Measurements from ENCODE around the gene MINAR2.

Gene MINAR2

DNA sequence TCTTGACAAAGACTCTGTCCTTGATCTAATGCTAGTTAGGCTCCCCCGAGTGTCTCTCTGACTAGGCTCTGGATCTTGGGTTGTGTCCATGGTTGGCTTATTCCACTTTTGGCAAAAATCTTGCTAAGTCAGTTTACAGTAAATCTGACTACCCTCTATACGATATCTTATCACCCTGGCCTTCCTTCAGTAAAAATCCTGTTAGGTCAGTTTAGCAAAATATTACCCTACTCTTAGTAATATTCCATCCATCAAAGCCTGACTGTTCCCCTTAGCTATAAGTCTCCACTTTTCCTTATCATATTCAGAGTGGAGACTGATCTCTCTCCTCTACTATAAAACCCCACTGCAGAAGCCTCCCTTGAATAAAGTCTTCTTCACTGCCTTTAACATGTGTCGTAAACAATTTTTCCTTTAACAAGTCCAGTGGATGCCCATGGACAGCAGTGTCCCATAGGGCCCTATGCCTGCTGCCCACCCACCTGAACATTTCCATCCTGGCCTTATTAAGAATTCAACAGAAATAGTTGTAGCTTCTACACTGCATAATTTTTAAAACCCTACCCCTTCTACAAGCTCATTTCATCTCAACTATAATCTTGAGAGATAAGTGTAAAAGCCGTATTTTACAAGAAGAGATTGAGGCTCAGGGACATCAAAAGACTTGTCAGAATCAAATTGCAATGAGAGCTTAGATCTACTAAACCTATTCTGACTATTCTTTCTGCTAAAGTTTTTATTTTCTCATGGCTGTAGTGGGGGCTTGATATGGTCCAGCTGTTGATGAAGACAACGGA, 22.3 kb downstream of the MINAR2 start:
- CTCF ChIA-PET = interaction anchor here (0.8 to 7.1 kb wide), 22 partner anchors 9 to 1342 kb away, joined by 3 to 118 read pairs (median 6); no protein-coding TSS in a partner anchor

DNA sequence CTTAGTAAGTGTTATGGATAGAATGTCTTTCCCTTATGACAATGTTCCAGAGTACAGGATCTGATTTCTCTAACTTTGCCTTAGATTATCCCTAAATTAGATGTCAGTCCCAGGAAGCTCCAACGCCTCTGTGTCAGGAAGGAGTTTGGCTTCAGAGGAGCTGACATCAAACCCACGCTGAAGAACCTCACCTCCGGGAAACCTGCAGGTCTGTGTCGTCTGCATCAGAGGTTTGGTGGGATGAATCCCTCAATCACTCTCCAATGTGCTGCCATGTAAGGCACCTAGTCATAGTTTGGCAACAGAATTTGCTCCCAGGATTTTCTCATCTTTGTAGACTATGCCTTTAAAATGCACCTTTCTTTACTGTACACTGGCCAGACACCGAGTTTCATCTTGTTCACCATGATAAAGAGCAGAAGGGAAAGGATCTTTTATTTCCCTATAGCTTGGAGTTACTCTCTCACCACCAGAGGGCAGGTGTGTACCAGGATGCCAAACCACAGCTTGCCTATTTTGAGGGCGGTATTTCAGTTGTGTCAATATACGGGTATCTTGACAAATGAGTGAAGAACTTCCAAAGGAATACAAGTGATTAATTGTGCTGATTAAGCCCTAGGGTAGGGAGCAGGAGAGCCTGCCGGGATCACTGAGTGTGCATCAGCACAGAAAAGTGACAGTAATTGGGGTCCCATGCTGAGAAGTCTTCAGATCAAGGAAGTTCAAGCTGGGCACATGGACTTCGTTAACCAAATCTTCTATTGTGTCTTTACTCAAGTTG, 23.4 kb downstream of the MINAR2 start:
- ChIA-PET POLR2A (no interaction called here), CTCF (interaction anchor here (0.8 to 7.1 kb wide), 30 partner anchors 9 to 1557 kb away, joined by 3 to 118 read pairs (median 6); partner anchors contain the start of gene MINAR2)
- TF ChIP-seq, protein P1, sequence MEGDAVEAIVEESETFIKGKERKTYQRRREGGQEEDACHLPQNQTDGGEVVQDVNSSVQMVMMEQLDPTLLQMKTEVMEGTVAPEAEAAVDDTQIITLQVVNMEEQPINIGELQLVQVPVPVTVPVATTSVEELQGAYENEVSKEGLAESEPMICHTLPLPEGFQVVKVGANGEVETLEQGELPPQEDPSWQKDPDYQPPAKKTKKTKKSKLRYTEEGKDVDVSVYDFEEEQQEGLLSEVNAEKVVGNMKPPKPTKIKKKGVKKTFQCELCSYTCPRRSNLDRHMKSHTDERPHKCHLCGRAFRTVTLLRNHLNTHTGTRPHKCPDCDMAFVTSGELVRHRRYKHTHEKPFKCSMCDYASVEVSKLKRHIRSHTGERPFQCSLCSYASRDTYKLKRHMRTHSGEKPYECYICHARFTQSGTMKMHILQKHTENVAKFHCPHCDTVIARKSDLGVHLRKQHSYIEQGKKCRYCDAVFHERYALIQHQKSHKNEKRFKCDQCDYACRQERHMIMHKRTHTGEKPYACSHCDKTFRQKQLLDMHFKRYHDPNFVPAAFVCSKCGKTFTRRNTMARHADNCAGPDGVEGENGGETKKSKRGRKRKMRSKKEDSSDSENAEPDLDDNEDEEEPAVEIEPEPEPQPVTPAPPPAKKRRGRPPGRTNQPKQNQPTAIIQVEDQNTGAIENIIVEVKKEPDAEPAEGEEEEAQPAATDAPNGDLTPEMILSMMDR (IDR thresholded peaks at IDR 0.05; ENCODE audit: control extremely low read depth, extremely low read depth, low read depth, missing control alignments) = peak; percentile 70
- DNase-seq (ENCODE audit: extremely low spot score) = peak; percentile 28

More for the DNA sequence above, 22.3 kb downstream of the MINAR2 start:
- POLR2A ChIA-PET = no interaction called here
- TF ChIP-seq, protein P1 (IDR thresholded peaks at IDR 0.05; ENCODE audit: control extremely low read depth, extremely low read depth, low read depth, missing control alignments) = no peak
- no peak for DNase-seq (ENCODE audit: extremely low spot score)

GRCh38 chr5:129773376-129773775, 25.5 kb downstream of the MINAR2 start:
- DNase-seq (ENCODE audit: extremely low spot score) = no peak
- ChIA-PET CTCF (interaction anchor here (1.3 to 7.1 kb wide), 6 partner anchors 8 to 1334 kb away, joined by 4 to 118 read pairs (median 10); no protein-coding TSS in a partner anchor), POLR2A (no interaction called here)
- TF ChIP-seq, protein P1 (IDR thresholded peaks at IDR 0.05; ENCODE audit: control extremely low read depth, extremely low read depth, low read depth, missing control alignments) = no peak

DNA sequence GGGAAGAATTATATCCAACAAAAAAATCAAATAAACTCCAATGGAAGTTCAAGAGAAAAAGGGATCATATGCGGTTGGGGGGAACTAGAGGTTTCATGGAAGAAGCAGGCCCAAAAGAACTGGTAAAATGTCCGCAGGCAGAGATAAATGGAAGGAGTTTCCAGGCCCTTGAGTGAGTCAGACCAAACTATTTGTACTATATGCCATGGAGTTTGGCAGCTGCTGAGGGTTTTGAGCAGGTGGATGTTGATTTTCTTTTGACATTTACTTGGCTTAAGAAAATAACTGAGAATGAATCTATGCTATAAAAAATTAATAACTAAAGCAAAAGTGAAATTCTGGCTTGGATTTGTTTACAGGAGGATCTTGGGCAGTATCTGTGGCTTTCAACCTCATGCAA, 33.7 kb downstream of the MINAR2 start:
- DNase-seq (ENCODE audit: extremely low spot score) = no peak
- CTCF ChIA-PET = interaction anchor here (2.1 kb wide), 1 partner anchor 11 kb away, joined by 9 read pairs; no protein-coding TSS in a partner anchor
- POLR2A ChIA-PET = no interaction called here
- TF ChIP-seq, protein P1 (IDR thresholded peaks at IDR 0.05; ENCODE audit: control extremely low read depth, extremely low read depth, low read depth, missing control alignments) = no peak

- ChIA-PET CTCF (interaction anchor here (1.2 kb wide), 1 partner anchor 35 kb away, joined by 3 read pairs; no protein-coding TSS in a partner anchor), POLR2A (no interaction called here)
- TF ChIP-seq, protein P1 (IDR thresholded peaks at IDR 0.05; ENCODE audit: control extremely low read depth, extremely low read depth, low read depth, missing control alignments) = no peak
- DNase-seq (ENCODE audit: extremely low spot score) = no peak
Measured at GRCh38 chr5:129803403-129803802, 55.5 kb downstream of the MINAR2 start.

- no peak for DNase-seq (ENCODE audit: extremely low spot score)
- TF ChIP-seq, protein P1 (IDR thresholded peaks at IDR 0.05; ENCODE audit: control extremely low read depth, extremely low read depth, low read depth, missing control alignments) = no peak
- ChIA-PET CTCF (interaction anchor here (0.8 to 3.2 kb wide), 2 partner anchors 18 to 48 kb away, joined by 3 to 9 read pairs; no protein-coding TSS in a partner anchor), POLR2A (no interaction called here)
Measured at GRCh38 chr5:129804705-129805104, 56.8 kb downstream of the MINAR2 start.
